ENCODE data around the gene KCNJ2.

GRCh38 chr17:70225276-70225675 lies 55.9 kb downstream of the KCNJ2 start:
- TF ChIP-seq CTCF (IDR thresholded peaks at IDR 0.05) = no peak
- TF ChIP-seq EZH2 (IDR thresholded peaks at IDR 0.05; ENCODE audit: borderline replicate concordance, insufficient read depth, low read depth, low read length, poor library complexity, severe bottlenecking) = no peak
